ENCODE data around the gene INS.

The INS gene

DNA sequence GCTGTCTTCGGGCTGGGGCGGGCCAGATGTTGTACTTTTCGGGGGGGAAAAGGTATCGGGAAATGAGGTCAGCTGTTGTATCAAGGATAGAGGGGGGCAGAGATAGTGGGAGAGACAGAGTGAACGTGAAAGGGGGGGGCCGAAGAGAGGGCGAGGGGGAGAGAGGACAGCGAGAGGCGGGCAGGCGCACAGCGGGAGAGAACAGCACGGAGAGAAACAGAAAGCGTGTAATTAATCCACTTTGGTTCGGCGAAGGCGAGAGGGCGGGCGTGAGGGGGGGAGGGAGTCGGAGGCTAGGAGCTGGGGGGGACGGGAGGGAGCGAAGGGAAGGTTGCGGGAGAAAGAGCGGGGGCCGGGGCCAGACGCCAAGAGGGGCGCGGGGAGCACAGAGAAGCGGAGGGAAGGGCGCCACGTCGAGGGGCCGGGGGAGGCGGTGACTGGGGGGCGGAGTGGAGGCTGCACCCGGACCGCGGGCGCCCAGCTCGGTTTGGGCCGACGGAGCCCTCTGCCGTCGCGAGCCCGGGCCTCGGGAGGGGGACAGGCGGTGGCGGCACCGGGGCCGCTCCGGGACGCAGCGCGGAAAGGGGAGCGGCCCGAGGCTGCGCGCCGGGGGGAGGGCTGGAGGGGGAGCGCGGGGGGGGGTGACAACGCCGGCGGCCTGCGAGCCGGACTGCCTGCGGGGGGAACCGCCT, 22.4 kb downstream of the INS start:
- no peaks in the 10 kb centered on the region for H3K79me2 ChIP-seq (ENCODE audit: insufficient read depth, low read length)
- H3K36me3 ChIP-seq (ENCODE audit: low read length), result no peaks in the 10 kb centered on the region
- H3F3A ChIP-seq (ENCODE audit: insufficient read depth), result no peaks in the 10 kb centered on the region
- TF ChIP-seq, protein P1, sequence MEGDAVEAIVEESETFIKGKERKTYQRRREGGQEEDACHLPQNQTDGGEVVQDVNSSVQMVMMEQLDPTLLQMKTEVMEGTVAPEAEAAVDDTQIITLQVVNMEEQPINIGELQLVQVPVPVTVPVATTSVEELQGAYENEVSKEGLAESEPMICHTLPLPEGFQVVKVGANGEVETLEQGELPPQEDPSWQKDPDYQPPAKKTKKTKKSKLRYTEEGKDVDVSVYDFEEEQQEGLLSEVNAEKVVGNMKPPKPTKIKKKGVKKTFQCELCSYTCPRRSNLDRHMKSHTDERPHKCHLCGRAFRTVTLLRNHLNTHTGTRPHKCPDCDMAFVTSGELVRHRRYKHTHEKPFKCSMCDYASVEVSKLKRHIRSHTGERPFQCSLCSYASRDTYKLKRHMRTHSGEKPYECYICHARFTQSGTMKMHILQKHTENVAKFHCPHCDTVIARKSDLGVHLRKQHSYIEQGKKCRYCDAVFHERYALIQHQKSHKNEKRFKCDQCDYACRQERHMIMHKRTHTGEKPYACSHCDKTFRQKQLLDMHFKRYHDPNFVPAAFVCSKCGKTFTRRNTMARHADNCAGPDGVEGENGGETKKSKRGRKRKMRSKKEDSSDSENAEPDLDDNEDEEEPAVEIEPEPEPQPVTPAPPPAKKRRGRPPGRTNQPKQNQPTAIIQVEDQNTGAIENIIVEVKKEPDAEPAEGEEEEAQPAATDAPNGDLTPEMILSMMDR (IDR thresholded peaks at IDR 0.05; ENCODE audit: insufficient read depth, low read length, poor library complexity, severe bottlenecking), result no peak
- TF ChIP-seq EZH2phosphoT487 (conservative IDR thresholded peaks at IDR 0.05; ENCODE audit: low read length), result no peak
- H3K9me3 ChIP-seq (ENCODE audit: insufficient read depth, low read length), result no peaks in the 10 kb centered on the region
- H3K4me2 ChIP-seq (ENCODE audit: low read depth, low read length, poor library complexity, severe bottlenecking), result no peak overlapping the region
- no peak overlapping the region for H3K27ac ChIP-seq (ENCODE audit: low read depth, low read length)
- H3K9ac ChIP-seq (ENCODE audit: low read length), result no peak overlapping the region
- no peaks in the 10 kb centered on the region for H3K27me3 ChIP-seq (ENCODE audit: low read length)
- H3K4me3 ChIP-seq (ENCODE audit: insufficient read depth, low read length, poor library complexity, severe bottlenecking), result no peak overlapping the region
- H3K9me2 ChIP-seq (replicated peaks; ENCODE audit: insufficient read depth, low read length), result no peaks in the 10 kb centered on the region
- H4K20me1 ChIP-seq (ENCODE audit: low read depth, low read length), result no peaks in the 10 kb centered on the region
- H2AFZ ChIP-seq (ENCODE audit: low read depth, low read length, severe bottlenecking), result no peak overlapping the region

DNA sequence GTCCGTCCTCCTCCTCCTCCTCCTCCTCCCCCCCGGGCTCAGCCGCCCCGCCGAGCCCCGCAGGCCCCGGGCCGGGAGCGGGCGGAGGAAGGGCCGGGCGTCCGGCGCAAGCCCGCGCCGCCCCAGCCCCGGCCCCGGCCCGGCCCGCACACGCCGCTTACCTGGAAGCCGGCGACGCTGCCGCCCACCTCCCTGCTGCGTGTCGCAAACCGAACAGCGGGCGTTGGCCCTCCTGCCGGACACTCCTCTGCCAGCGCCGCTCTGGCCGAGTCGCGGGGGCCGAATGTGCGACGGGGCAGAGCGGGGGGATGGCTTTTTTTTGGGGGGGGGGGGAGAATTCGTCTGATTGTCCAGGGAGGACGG, 23.0 kb downstream of the INS start:
- Histone ChIP-seq H3K27ac (ENCODE audit: low read depth, low read length) (no peak overlapping the region), H2AFZ (ENCODE audit: low read depth, low read length, severe bottlenecking) (no peak overlapping the region), H4K20me1 (ENCODE audit: low read depth, low read length) (no peaks in the 10 kb centered on the region), H3K36me3 (ENCODE audit: low read length) (no peaks in the 10 kb centered on the region), H3K4me3 (ENCODE audit: insufficient read depth, low read length, poor library complexity, severe bottlenecking) (no peak overlapping the region), H3K9ac (ENCODE audit: low read length) (no peak overlapping the region), H3F3A (ENCODE audit: insufficient read depth) (no peaks in the 10 kb centered on the region), H3K27me3 (ENCODE audit: low read length) (no peaks in the 10 kb centered on the region), H3K79me2 (ENCODE audit: insufficient read depth, low read length) (no peaks in the 10 kb centered on the region), H3K4me2 (ENCODE audit: low read depth, low read length, poor library complexity, severe bottlenecking) (no peak overlapping the region), H3K9me2 (replicated peaks; ENCODE audit: insufficient read depth, low read length) (no peaks in the 10 kb centered on the region), H3K9me3 (ENCODE audit: insufficient read depth, low read length) (no peaks in the 10 kb centered on the region)
- TF ChIP-seq, protein P1 (IDR thresholded peaks at IDR 0.05; ENCODE audit: insufficient read depth, low read length, poor library complexity, severe bottlenecking), result no peak
- no peak for TF ChIP-seq EZH2phosphoT487 (conservative IDR thresholded peaks at IDR 0.05; ENCODE audit: low read length)

DNA sequence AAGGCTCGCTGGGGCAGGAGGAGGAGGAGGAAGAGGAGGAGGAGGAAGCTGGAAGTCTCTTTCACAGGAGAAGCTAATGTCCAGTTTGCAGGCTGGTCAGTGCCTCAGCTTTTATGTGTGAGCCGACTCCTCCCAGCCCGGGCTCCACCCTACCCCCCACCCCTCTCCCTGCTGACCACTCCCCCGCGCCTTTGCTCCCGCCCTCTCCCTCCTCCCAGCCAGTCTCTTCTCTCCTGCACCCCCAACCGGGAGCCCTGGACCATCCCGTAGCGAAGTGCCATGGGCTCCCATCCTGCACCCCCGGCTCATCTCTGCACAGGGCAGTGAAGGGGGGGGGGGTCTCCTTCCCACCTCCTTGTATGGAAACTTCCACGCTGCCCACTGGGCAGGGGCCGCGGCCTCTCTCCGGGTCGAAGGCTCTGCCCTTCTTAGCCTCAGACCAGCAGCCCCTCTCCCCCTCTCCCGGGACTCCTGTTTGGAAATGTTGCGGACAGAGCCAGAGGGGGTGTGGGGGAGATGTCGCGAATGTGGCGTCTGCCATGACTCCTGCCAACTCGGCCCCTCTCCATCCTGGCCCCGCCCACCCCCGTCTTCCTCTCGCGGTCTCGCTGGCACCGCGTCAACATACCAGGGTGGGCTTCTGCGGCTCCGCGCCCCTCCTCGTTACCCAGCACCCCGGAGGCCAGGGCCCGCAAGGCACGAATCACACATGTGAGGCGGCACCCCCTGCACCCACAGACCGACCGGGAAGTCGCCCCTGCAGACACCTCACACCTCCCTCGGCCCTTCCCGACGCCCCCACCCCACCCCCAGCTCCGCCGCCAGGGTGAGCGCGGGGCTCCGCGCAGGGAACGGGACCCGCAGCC, 23.6 kb downstream of the INS start:
- Histone ChIP-seq H3K9me2 (replicated peaks; ENCODE audit: insufficient read depth, low read length) (no peaks in the 10 kb centered on the region), H3K4me2 (ENCODE audit: low read depth, low read length, poor library complexity, severe bottlenecking) (no peak overlapping the region), H3K36me3 (ENCODE audit: low read length) (no peaks in the 10 kb centered on the region), H2AFZ (ENCODE audit: low read depth, low read length, severe bottlenecking) (no peak overlapping the region), H4K20me1 (ENCODE audit: low read depth, low read length) (no peaks in the 10 kb centered on the region), H3K9me3 (ENCODE audit: insufficient read depth, low read length) (no peaks in the 10 kb centered on the region), H3K9ac (ENCODE audit: low read length) (no peak overlapping the region), H3K27me3 (ENCODE audit: low read length) (no peaks in the 10 kb centered on the region), H3F3A (ENCODE audit: insufficient read depth) (no peaks in the 10 kb centered on the region), H3K79me2 (ENCODE audit: insufficient read depth, low read length) (no peaks in the 10 kb centered on the region), H3K4me3 (ENCODE audit: insufficient read depth, low read length, poor library complexity, severe bottlenecking) (no peak overlapping the region), H3K27ac (ENCODE audit: low read depth, low read length) (no peak overlapping the region)
- TF ChIP-seq, protein P1 (IDR thresholded peaks at IDR 0.05; ENCODE audit: insufficient read depth, low read length, poor library complexity, severe bottlenecking), result no peak
- TF ChIP-seq EZH2phosphoT487 (conservative IDR thresholded peaks at IDR 0.05; ENCODE audit: low read length), result no peak

Data from SU-DHL-6 (cell line).